IPS DF 4.7 (cell line): Measurements from ENCODE around the gene KRTAP5-7.
"Not testable (repeated sequence)": the region's sequence is repeated elsewhere in the genome, so short reads cannot be mapped to it uniquely, and the experiment has no call there.

Experiments used
- DNase-seq: peaks from one replicate; pipeline ENCODE4 v3.0.0-alpha.2; 2013; ENCODE audit warnings: low spot score; ENCODE audit errors: extremely low read depth

Gene KRTAP5-7

GRCh38 chr11:71532036-71532610, 5.1 kb downstream of the KRTAP5-7 start:
- no peak for DNase-seq

- not testable (repeated sequence) for DNase-seq
Observed at GRCh38 chr11:71534711-71535608, 7.9 kb downstream of the KRTAP5-7 start.

- no peak for DNase-seq
Observed at GRCh38 chr11:71535825-71536224, 8.8 kb downstream of the KRTAP5-7 start.

GRCh38 chr11:71537537-71537936, 10.5 kb downstream of the KRTAP5-7 start:
- no peak for DNase-seq

GRCh38 chr11:71537977-71538665, 11.1 kb downstream of the KRTAP5-7 start, which contains the start of gene KRTAP5-8:
TSS of gene KRTAP5-8 (plus strand) at chr11:71538025. CDS start at chr11:71538056, 31 bp downstream.
- DNase-seq, result not testable (repeated sequence)

GRCh38 chr11:71538666-71538990, 11.6 kb downstream of the KRTAP5-7 start:
- no peak for DNase-seq

GRCh38 chr11:71539017-71539416, 11.9 kb downstream of the KRTAP5-7 start:
- no peak for DNase-seq

GRCh38 chr11:71539971-71540370, 12.9 kb downstream of the KRTAP5-7 start:
- not testable (repeated sequence) for DNase-seq

- not testable (repeated sequence) for DNase-seq
Observed at GRCh38 chr11:71540521-71541304, 13.6 kb downstream of the KRTAP5-7 start.

- DNase-seq, result no peak
Observed at GRCh38 chr11:71542382-71542781, 15.3 kb downstream of the KRTAP5-7 start.

GRCh38 chr11:71542879-71543777, 16.1 kb downstream of the KRTAP5-7 start:
- no peak for DNase-seq

GRCh38 chr11:71543866-71544265, 16.8 kb downstream of the KRTAP5-7 start:
- no peak for DNase-seq

- no peak for DNase-seq
Observed at GRCh38 chr11:71544525-71545214, 17.6 kb downstream of the KRTAP5-7 start.

GRCh38 chr11:71545405-71545966, 18.4 kb downstream of the KRTAP5-7 start:
- DNase-seq, result no peak

- no peak for DNase-seq
Observed at GRCh38 chr11:71548120-71548519, 21.1 kb downstream of the KRTAP5-7 start, which contains the start of gene KRTAP5-9. TSS of gene KRTAP5-9 (plus strand) at chr11:71548420. CDS start at chr11:71548658, 238 bp downstream.

GRCh38 chr11:71548716-71549151, 21.7 kb downstream of the KRTAP5-7 start:
- no peak for DNase-seq

- DNase-seq, result no peak
Observed at GRCh38 chr11:71551711-71552110, 24.6 kb downstream of the KRTAP5-7 start.

GRCh38 chr11:71554996-71555395, 27.9 kb downstream of the KRTAP5-7 start:
- no peak for DNase-seq

- no peak for DNase-seq
Observed at GRCh38 chr11:71555508-71555907, 28.4 kb downstream of the KRTAP5-7 start.
